GM19351 (cell line): ENCODE data around the gene GALNT7.
"Not testable (repeated sequence)": the region's sequence is repeated elsewhere in the genome, so short reads cannot be mapped to it uniquely, and the experiment has no call there.

ENCODE experiments used
- ATAC-seq: cut with Tn5 transposase; IDR thresholded peaks from one replicate; pipeline ENCODE4 v1.9.1; 2021; ENCODE audit warnings: mild to moderate bottlenecking, moderate library complexity; ENCODE audit not compliant: unreplicated experiment

Gene GALNT7

GRCh38 chr4:173194157-173194556 lies 25.5 kb downstream of the GALNT7 start:
- no peak for ATAC-seq

- ATAC-seq = no peak
Measured at GRCh38 chr4:173195109-173195508, 26.5 kb downstream of the GALNT7 start.

- ATAC-seq = no peak
Measured at GRCh38 chr4:173199553-173199952, 30.9 kb downstream of the GALNT7 start.

- no peak for ATAC-seq
Measured at GRCh38 chr4:173200103-173200884, 31.7 kb downstream of the GALNT7 start.

GRCh38 chr4:173202395-173202794 lies 33.8 kb downstream of the GALNT7 start:
- no peak for ATAC-seq

- no peak for ATAC-seq
Measured at GRCh38 chr4:173205656-173206055, 37.0 kb downstream of the GALNT7 start.

GRCh38 chr4:173208420-173208819 lies 39.8 kb downstream of the GALNT7 start:
- no peak for ATAC-seq

- no peak for ATAC-seq
Measured at GRCh38 chr4:173211222-173211621, 42.6 kb downstream of the GALNT7 start.

- ATAC-seq = no peak
Measured at GRCh38 chr4:173211838-173212237, 43.2 kb downstream of the GALNT7 start.

- ATAC-seq = no peak
Measured at GRCh38 chr4:173212379-173212778, 43.8 kb downstream of the GALNT7 start.

- no peak for ATAC-seq
Measured at GRCh38 chr4:173213296-173213695, 44.7 kb downstream of the GALNT7 start.

- no peak for ATAC-seq
Measured at GRCh38 chr4:173214231-173214630, 45.6 kb downstream of the GALNT7 start.

- ATAC-seq = no peak
Measured at GRCh38 chr4:173214661-173215060, 46.0 kb downstream of the GALNT7 start.

GRCh38 chr4:173217075-173217474 lies 48.5 kb downstream of the GALNT7 start:
- no peak for ATAC-seq

GRCh38 chr4:173217727-173218126 lies 49.1 kb downstream of the GALNT7 start:
- ATAC-seq = no peak

GRCh38 chr4:173218411-173219125 lies 50.0 kb downstream of the GALNT7 start:
- no peak for ATAC-seq

GRCh38 chr4:173219126-173219437 lies 50.5 kb downstream of the GALNT7 start:
- ATAC-seq = not testable (repeated sequence)

GRCh38 chr4:173223743-173224142 lies 55.1 kb downstream of the GALNT7 start:
- ATAC-seq = no peak

GRCh38 chr4:173226401-173226888 lies 57.8 kb downstream of the GALNT7 start:
- ATAC-seq = no peak

GRCh38 chr4:173227756-173228155 lies 59.1 kb downstream of the GALNT7 start:
- ATAC-seq = no peak

GRCh38 chr4:173230062-173230461 lies 61.5 kb downstream of the GALNT7 start:
- ATAC-seq = no peak

GRCh38 chr4:173231916-173232315 lies 63.3 kb downstream of the GALNT7 start:
- ATAC-seq = peak; percentile 46
